GM21529 (cell line): ENCODE data around the gene ZNF331.

Experiments used
- ATAC-seq: cut with Tn5 transposase; IDR thresholded peaks from one replicate; pipeline ENCODE4 v1.9.1; 2021; ENCODE audit not compliant: unreplicated experiment

Gene ZNF331

GRCh38 chr19:53624771-53625545 is 87.0 kb downstream of the ZNF331 start:
- ATAC-seq: no peak

DNA sequence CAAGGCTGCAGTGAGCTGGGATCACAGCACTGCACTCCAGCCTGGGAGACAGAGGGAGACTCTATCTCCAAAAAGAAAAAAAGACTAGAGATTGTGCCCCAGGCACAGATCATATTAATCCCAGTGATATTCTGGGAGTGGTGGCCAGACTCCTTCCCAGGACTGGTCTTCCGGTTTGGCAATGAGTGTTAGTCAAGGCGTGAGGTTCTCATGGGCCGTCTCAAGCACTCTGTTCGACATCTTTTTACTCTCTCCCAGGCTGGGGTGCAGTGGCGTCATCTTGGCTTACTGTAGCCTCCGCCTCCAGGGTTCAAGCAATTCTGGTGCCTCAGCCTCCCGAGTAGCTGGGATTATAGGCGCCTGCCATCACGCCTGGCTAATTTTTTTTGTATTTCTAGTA is 88.5 kb downstream of the ZNF331 start:
- ATAC-seq: no peak

DNA sequence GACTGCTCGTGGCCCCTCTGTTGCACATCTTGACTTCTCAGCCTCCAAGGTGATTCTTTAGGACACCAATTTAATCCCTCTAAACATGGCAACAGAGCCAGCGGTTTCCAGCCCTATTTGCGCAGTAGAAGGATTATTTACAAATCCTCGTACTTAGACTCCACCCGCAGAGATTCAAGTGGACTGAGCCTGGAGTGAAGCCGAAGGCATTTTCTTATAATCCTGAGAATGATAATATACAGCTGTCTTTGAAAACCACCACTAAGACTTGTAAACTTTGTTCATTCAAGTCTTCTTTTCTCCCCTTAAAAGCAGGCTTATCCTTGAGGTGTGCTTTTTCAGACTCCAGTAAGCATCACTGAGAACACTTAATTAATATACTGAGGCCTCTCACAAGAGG is 89.0 kb downstream of the ZNF331 start:
- ATAC-seq: no peak
